GM12878 (cell line): ENCODE results near the gene GRIN2A. TPM values are rescaled to one million over a fixed set of nuclear protein-coding genes. Genes with fewer than 3 reads are reported as not detected.

Source experiments
- ATAC-seq: fragments of 200-7000 bp; cut with Tn5 transposase; 3 replicates; pipeline ENCODE4 v1.9.1; 2020; ENCODE audit warnings: mild to moderate bottlenecking, moderate library complexity
- BruUV-seq: library from RNA; stranded (reverse); fragments of 400-500 nt; replicated peaks from 2 replicates; lab custom pipeline; 2021; lab: Mats Ljungman, UMichigan
- CTCF ChIA-PET: fragments of 300-600 bp; sonication (Branson Sonifier 250); formaldehyde crosslinking; extraction: SDS; loops from one replicate; lab custom pipeline; 2021; ENCODE audit warnings: inconsistent platforms; lab: Yijun Ruan, JAX
- POLR2A ChIA-PET: fragments of 350-600 bp; formaldehyde crosslinking; extraction: SDS; loops from one replicate; lab custom pipeline; 2021; ENCODE audit warnings: inconsistent platforms; lab: Charles Lee
- RAD21 ChIA-PET: fragments of 300-600 bp; sonication (Branson Sonifier 250); formaldehyde crosslinking; loops from one replicate; lab custom pipeline; 2023; ENCODE audit warnings: antibody characterized with exemption; ENCODE audit not compliant: unreplicated experiment; lab: Charles Lee
- SMC1A ChIA-PET: fragments of 300-600 bp; sonication (Branson Sonifier 250); formaldehyde crosslinking; loops from one replicate; lab custom pipeline; 2023; ENCODE audit not compliant: unreplicated experiment, uncharacterized antibody; lab: Charles Lee
- DNase-seq: peaks from one replicate; pipeline ENCODE4 v3.0.0-alpha.2; 2011; ENCODE audit warnings: low read depth, low spot score
- FAIRE-seq: peaks from 3 replicates; lab custom pipeline; 2011; peaks lifted over from hg19 to GRCh38; lab: Jason Lieb, UNC
- H2AFZ ChIP-seq: 2 replicates; pipeline ENCODE4 v1.6.0; 2011; ENCODE audit warnings: low read depth, low read length, control low read depth; ENCODE audit not compliant: control insufficient read depth
- H3K27ac ChIP-seq: 2 replicates; pipeline ENCODE4 v1.5.1; 2011; ENCODE audit warnings: control low read depth; ENCODE audit not compliant: control insufficient read depth, insufficient read depth
- H3K27me3 ChIP-seq, 2 experiments: replicated peaks in 1 of 2; 2 replicates each; pipeline versions ENCODE4 v1.6.0 to v1.6.1; 2011; ENCODE audit warnings: low read length in 1 of 2; ENCODE audit not compliant: control insufficient read depth in 2 of 2, insufficient read depth in 2 of 2
- H3K36me3 ChIP-seq, 2 experiments: 2 replicates each; pipeline ENCODE4 v1.5.1; 2011; ENCODE audit warnings: low read length in 1 of 2; ENCODE audit not compliant: control insufficient read depth in 2 of 2, insufficient read depth in 2 of 2
- H3K4me1 ChIP-seq: 2 replicates; pipeline ENCODE4 v1.6.1; 2011; ENCODE audit warnings: mild to moderate bottlenecking, low read length, moderate library complexity, mixed read lengths; ENCODE audit not compliant: control insufficient read depth, insufficient read depth
- H3K4me2 ChIP-seq: 2 replicates; pipeline ENCODE4 v1.6.0; 2011; ENCODE audit warnings: control low read depth; ENCODE audit not compliant: control insufficient read depth, insufficient read depth
- H3K4me3 ChIP-seq: fragments of 200-600 bp; sonication (generic); 2 replicates; pipeline ENCODE4 v1.5.1; 2016
- H3K79me2 ChIP-seq: 2 replicates; pipeline ENCODE4 v1.6.0; 2011; ENCODE audit warnings: low read length; ENCODE audit not compliant: control insufficient read depth, insufficient read depth
- H3K9ac ChIP-seq: 2 replicates; pipeline ENCODE4 v1.8.0; 2011; ENCODE audit warnings: low read length, control low read depth, mixed read lengths; ENCODE audit not compliant: control insufficient read depth, insufficient read depth
- H3K9me3 ChIP-seq: replicated peaks from 3 replicates; pipeline ENCODE4 v1.5.1; 2011; ENCODE audit warnings: mild to moderate bottlenecking, low read length; ENCODE audit not compliant: control insufficient read depth, insufficient read depth
- H4K20me1 ChIP-seq: 2 replicates; pipeline ENCODE4 v1.6.0; 2011; ENCODE audit not compliant: control insufficient read depth, insufficient read depth
- BHLHE40 ChIP-seq, 2 experiments: fragments of 450-650 bp in 1 of 2; IDR thresholded peaks; 2 replicates each; pipeline ENCODE4 v1.6.1; 2011 to 2017; ENCODE audit warnings: low read depth in 2 of 2, borderline replicate concordance in 1 of 2, improper control_type of control experiment in 1 of 2, low read length in 1 of 2, mild to moderate bottlenecking in 1 of 2
- CHD4 ChIP-seq: fragments of 200-600 bp; sonication (generic); IDR thresholded peaks from 2 replicates; pipeline ENCODE4 v1.6.1; 2016; ENCODE audit warnings: mild to moderate bottlenecking
- IKZF1 ChIP-seq: fragments of 450-650 bp; conservative IDR thresholded peaks from 2 replicates; pipeline ENCODE4 v1.6.1; 2017; ENCODE audit warnings: antibody characterized with exemption, mild to moderate bottlenecking
- IKZF2 ChIP-seq, 2 experiments: fragments of 450-650 bp; IDR thresholded peaks; 2 replicates each; pipeline ENCODE4 v1.6.1; 2017; ENCODE audit warnings: mild to moderate bottlenecking in 2 of 2, moderate library complexity in 2 of 2
- IRF4 ChIP-seq: IDR thresholded peaks from 2 replicates; pipeline ENCODE4 v1.6.1; 2011; ENCODE audit warnings: low read depth, low read length
- KDM1A ChIP-seq: fragments of 200-600 bp; sonication (generic); IDR thresholded peaks from 2 replicates; pipeline ENCODE4 v1.6.1; 2016; ENCODE audit warnings: borderline replicate concordance
- MTA2 ChIP-seq: fragments of 450-650 bp; IDR thresholded peaks from 2 replicates; pipeline ENCODE4 v1.6.1; 2016; ENCODE audit warnings: low read depth, mild to moderate bottlenecking, moderate library complexity
- NFYB ChIP-seq: IDR thresholded peaks from 2 replicates; pipeline ENCODE4 v1.6.1; 2011; ENCODE audit warnings: low read depth, mild to moderate bottlenecking, low read length, improper control_type of control experiment, moderate library complexity; ENCODE audit not compliant: insufficient read depth
- RAD51 ChIP-seq: fragments of 450-650 bp; IDR thresholded peaks from 2 replicates; pipeline ENCODE4 v1.6.1; 2016; ENCODE audit warnings: moderate library complexity, mild to moderate bottlenecking, inconsistent platforms
- SREBF1 ChIP-seq: IDR thresholded peaks from 2 replicates; pipeline ENCODE4 v1.6.1; 2012; ENCODE audit warnings: mild to moderate bottlenecking, low read length
- USF1 ChIP-seq: IDR thresholded peaks from 2 replicates; pipeline ENCODE4 v1.6.1; 2011; ENCODE audit warnings: borderline replicate concordance, low read depth, mild to moderate bottlenecking, moderate library complexity, mixed read lengths, low read length; ENCODE audit not compliant: insufficient read depth; ENCODE audit errors: extremely low read length
- USF2 ChIP-seq: IDR thresholded peaks from 2 replicates; pipeline ENCODE4 v1.6.1; 2011; ENCODE audit warnings: low read depth, low read length, improper control_type of control experiment, borderline replicate concordance
- ZBTB11 ChIP-seq: fragments of 450-650 bp; formaldehyde crosslinking; IDR thresholded peaks from 2 replicates; pipeline ENCODE4 v1.5.0; 2022; ENCODE audit warnings: mild to moderate bottlenecking, missing genetic modification characterization
- WGBS: methylation state at CpG from one replicate; pipeline ENCODE4 v1.1.6; 2016; ENCODE audit warnings: low lambda C conversion rate; ENCODE audit not compliant: insufficient replicate concordance, insufficient coverage; ENCODE audit errors: missing lambda C conversion rate; 5-methylcytosine and 5-hydroxymethylcytosine counted together
- in situ Hi-C: fragments of 300-500 bp; cut with MboI; formaldehyde crosslinking; loops from 9 replicates; pipeline ENCODE4 v1.14.3; 2018; ENCODE audit warnings: mixed read lengths
- intact Hi-C: fragments of 100-400 bp; cut with micrococcal nuclease; formaldehyde crosslinking; loops from one replicate; pipeline ENCODE4 v1.14.2; 2022; ENCODE audit not compliant: unreplicated experiment
- polyA plus RNA-seq, 11 experiments: library from polyadenylated mRNA; depleted of rRNA in 4 of 11; unstranded in 6 of 11; stranded (reverse) in 5 of 11; fragments of >200 nt; fragmentation: Nextera tagmentation in 4 of 11; fragmentation: Illumina TruSeq in 1 of 11; extraction: Ambion mirVana in 4 of 11; extraction: Trizol in 1 of 11; gene quantifications; 1 replicate in 1 of 11; 2 replicates in 10 of 11; pipeline versions ENCODE4 v1.2.1 to v1.2.3, GENCODE V29; 2011 to 2016; ENCODE audit warnings: inconsistent platforms in 2 of 11, missing spikeins in 2 of 11, low read depth in 1 of 11
- total RNA-seq, 4 experiments: library from RNA; depleted of rRNA in 3 of 4; stranded (reverse); fragments of >200 nt in 3 of 4; fragmentation: Illumina TruSeq in 1 of 4; extraction: Trizol in 1 of 4; gene quantifications; 2 replicates each; pipeline versions ENCODE4 v1.2.1 to v1.2.3, GENCODE V29; 2013 to 2021

Gene GRIN2A
- total and polyA plus RNA-seq, 10 of the 15 experiments (the other 5 are each of a cell fraction or from before 2014, with no cell fraction given) = 2.4 to 13.3 (median 7.3) TPM

GRCh38 chr16:10093576-10093975, 88.7 kb downstream of the GRIN2A start:
- RAD21 ChIA-PET = interaction anchor here (0.8 to 1.1 kb wide), 2 partner anchors 87 to 89 kb away, joined by 3 read pairs; no protein-coding TSS in a partner anchor
- no peaks in the 10 kb centered on the region for H3K4me1 ChIP-seq
- POLR2A ChIA-PET = interaction anchor here (0.8 to 1.5 kb wide), 2 partner anchors 30 to 42 kb away, joined by 3 read pairs; no protein-coding TSS in a partner anchor
- no peak overlapping the region for H3K27ac ChIP-seq
- CTCF ChIA-PET = no interaction called here
- WGBS = 14% methylated on average over 8 of the region's 8 CpGs
- no peaks in the 10 kb centered on the region for H4K20me1 ChIP-seq
- no peaks in the 10 kb centered on the region for H3K9me3 ChIP-seq
- H3K9ac ChIP-seq = no peak overlapping the region
- SMC1A ChIA-PET = interaction anchor here (0.8 to 2.2 kb wide), 7 partner anchors 10 to 128 kb away, joined by 3 to 5 read pairs (median 3); no protein-coding TSS in a partner anchor
- H3K4me2 ChIP-seq = no peak overlapping the region
- H3K79me2 ChIP-seq = no peaks in the 10 kb centered on the region
- H2AFZ ChIP-seq = no peak overlapping the region
- H3K4me3 ChIP-seq = no peak overlapping the region
- in situ Hi-C loops (no loop called here), intact Hi-C loops (no loop called here)
- BruUV-seq = no TSS peak
- H3K36me3 ChIP-seq = no peaks in the 10 kb centered on the region
- FAIRE-seq (no peak), ATAC-seq (peak; percentile 62; the same call in 2 of the 3 replicates), DNase-seq (no peak)
- TF ChIP-seq IKZF2 (IDR thresholded peaks at IDR 0.05) (peak in 1 of 2 experiments; percentile 24; a peak in 1 of 4 replicates), NFYB (peak; percentile 80), BHLHE40 (IDR thresholded peaks at IDR 0.05; ENCODE audit: borderline replicate concordance in 1 of 2, low read depth in 2 of 2, low read length in 1 of 2) (peak; percentile 72 to 93; a peak in 3 of 4 replicates), ZBTB11 (CRISPR knock-in tag) (0 out of 2 replicates have a peak, but pooled peaks have one; percentile 24), CHD4 (no peak), IKZF1 (peak; percentile 19; the same call in 1 of the 2 replicates), MTA2 (0 out of 2 replicates have a peak, but pooled peaks have one; percentile 9), SREBF1 (no peak), IRF4 (no peak), USF2 (peak; percentile 68; the same call in 1 of the 2 replicates), USF1 (peak; percentile 36), RAD51 (peak; percentile 99), KDM1A (no peak)
- H3K27me3 ChIP-seq = no peaks in the 10 kb centered on the region
